Measurements from ENCODE around the gene HPCAL1.

The HPCAL1 gene

DNA sequence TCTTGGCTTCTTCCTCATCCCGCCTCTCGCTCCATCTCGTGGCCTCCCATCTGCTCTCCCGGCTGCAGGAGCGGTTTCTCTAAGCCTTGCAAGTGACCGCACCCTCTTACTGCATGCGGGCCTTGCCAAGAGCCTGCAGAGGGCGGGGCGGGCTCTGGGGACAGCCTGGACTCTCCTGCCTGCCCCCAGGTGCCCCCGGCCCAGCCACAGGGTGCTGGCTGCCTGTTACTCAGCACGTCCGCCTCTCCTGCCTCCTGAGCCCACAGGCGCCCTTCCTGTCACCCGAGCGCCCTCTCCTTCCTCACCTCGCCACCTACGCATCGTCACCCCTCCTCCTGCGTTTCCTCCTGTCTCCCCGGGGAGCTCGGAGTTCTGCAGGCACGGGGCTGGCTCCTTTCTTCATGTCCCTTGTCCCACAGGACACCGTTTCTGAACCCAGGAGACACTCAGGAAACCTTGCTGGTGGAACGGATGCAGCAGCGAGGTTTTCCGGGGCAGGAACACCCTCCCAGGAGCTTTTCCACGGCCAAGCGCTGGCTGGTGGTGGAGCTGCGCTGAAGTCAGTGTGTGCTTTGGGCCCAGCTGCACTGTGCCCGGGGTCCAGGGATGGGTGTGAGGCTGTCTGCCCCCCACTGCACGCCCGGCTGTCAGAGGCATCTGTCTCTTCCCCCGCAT lies 28.5 kb downstream of the HPCAL1 start:
- H3K27ac ChIP-seq, result no peak overlapping the region
- no peak for TF ChIP-seq CTCF (conservative IDR thresholded peaks at IDR 0.05)

GRCh38 chr2:10331702-10332401 lies 29.1 kb downstream of the HPCAL1 start:
- H3K27ac ChIP-seq, result no peak overlapping the region
- no peak for TF ChIP-seq CTCF (conservative IDR thresholded peaks at IDR 0.05)

DNA sequence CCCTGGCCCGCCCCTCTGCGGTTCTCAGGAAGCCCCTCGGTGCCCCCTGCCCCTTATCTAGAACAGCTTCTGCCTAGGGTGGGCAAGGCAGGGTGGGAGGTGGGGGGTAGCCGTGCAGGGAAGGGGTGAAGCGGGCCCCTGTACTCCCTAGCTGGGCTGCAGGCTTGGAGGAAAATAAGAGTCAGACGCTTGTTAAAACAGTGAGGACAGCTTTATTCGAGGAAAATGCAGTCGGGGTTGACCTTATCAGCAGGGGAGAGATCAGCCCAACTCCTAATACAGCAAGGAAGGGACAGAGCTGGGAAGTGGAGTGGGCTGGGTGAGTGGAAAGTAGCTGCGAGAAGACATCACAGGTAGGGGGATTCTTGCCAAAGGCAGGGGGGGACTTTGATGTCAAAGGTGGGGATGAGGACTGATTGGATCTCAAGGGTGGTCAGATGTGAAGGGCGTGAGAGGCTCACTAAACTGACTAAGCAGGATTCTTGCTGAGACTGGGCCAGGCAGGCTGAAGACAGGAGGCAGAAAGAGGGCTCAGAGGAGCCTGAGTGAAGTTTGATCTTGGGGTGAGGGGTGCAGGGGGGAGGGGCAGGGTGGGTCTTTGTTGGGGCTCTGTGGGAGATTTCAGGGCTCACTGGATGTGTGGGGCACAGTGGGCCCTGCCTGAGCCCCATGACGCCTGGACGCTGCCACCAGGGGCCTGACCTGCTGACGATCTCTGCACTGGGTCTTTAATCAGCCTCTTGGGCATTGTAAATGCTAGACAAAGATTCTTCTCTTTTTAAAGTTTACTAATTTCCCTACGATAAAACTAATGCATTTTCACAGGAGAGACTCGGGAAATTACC lies 29.9 kb downstream of the HPCAL1 start:
- TF ChIP-seq CTCF (conservative IDR thresholded peaks at IDR 0.05), result no peak
- no peak overlapping the region for H3K27ac ChIP-seq

DNA sequence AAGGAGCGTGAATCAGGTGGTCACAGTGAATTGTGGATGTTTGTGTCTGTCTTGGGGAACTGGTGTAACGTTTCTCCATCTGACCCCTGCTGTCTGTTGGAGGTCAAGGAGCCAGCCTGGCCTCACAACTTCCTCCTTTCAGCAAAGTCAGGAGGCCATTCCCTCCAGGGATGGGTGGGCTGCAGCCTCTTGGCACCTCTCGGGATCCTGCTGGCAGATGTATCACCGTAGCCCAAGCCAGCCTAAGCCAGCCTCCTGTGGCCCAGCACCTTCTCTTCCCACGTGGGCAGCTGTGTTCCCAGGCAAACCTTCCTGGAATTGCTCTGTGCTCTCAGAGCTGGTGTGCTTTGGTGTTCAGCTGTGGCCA lies 30.5 kb downstream of the HPCAL1 start:
- no peak for TF ChIP-seq CTCF (conservative IDR thresholded peaks at IDR 0.05)
- H3K27ac ChIP-seq, result no peak overlapping the region

- TF ChIP-seq CTCF (conservative IDR thresholded peaks at IDR 0.05), result no peak
- no peak overlapping the region for H3K27ac ChIP-seq
Observed at GRCh38 chr2:10333966-10334365, 31.3 kb downstream of the HPCAL1 start.

DNA sequence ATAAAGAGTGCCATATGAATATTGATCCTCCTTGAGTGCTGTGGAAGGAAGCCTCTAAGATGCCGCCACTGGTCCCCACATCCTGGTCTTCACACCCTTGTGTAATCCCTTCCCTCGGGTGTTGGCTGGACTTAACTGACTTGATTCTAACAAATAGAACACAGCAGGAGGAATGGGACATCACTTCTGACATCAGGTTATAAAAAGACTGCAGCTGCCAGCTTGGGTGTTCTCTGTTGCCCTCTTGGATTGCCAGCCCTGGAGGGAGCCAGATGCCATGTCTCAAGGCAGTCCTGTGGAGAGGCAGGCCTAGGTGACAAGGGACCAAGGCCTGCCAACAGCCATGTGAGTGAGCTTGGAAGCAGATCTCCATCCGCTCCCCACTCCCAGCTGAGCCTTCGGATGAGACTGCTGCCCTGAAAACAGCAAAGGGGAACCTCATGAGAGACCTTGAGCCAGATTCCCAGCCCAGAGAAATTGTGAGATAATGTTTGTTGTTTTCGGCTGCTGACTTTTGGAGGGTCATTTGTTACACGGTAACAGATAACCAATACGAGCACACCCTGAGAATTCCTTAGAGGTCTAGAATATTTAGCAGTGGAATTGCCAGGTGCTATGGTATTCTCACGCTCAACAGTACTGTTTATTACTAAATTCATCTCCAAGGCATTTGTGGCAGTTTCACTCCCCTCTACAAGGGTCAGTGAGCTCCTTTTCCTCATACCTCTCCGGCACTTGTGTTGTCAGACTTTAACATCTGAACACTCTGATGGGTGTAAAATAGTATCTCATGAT lies 32.5 kb downstream of the HPCAL1 start:
- H3K27ac ChIP-seq, result no peak overlapping the region
- TF ChIP-seq CTCF (conservative IDR thresholded peaks at IDR 0.05), result no peak

All from VCaP (cell line).